ENCODE measurements around the gene CEP44. TPM values are rescaled to one million over a fixed set of nuclear protein-coding genes. Genes with fewer than 3 reads are reported as not detected.

The CEP44 gene
- total and polyA plus RNA-seq, 12 donors = 5.8 to 22.5 (median 15.8) TPM

DNA sequence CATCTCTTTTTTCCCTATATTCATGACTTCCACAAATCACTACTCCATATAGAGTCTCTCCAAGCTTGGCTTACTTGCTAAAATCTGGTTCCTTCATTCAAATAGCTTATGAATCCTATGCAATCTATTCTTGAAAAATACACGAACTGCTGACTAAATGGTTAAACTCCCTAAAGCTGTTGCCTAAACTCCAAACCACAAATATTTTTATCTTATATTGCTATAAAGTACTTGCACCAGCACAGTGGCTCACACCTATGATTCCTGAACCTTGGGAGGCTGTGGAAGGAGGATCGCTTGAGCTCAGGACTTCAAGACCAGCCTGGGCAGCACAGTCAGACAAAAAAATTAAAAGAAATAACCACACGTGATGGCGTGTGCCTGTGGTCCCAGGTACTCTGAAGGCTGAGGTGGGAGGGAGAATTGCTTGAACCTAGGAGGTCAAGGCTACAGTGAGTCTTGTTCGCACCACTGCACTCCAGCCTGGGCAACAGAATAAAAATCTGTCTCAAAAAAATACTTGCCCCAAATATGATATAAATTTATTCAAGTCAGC is 2.5 kb upstream of the CEP44 start:
- Histone ChIP-seq H3K36me3 (replicated peaks in 1 of 2) (no peaks in the 10 kb centered on the region), H3K9me3 (replicated peaks in 1 of 3) (no peaks in the 10 kb centered on the region), H3K27me3 (no peaks in the 10 kb centered on the region), H3K4me3 (no peak overlapping the region), H3K4me1 (replicated peaks in 1 of 2) (peaks cover 8 to 50% of the 10 kb centered on the region in 2 donors), H3K27ac (no peak overlapping the region)
- intact Hi-C loops (cut with DNase I) = no loop called here
- TF ChIP-seq, protein P1, sequence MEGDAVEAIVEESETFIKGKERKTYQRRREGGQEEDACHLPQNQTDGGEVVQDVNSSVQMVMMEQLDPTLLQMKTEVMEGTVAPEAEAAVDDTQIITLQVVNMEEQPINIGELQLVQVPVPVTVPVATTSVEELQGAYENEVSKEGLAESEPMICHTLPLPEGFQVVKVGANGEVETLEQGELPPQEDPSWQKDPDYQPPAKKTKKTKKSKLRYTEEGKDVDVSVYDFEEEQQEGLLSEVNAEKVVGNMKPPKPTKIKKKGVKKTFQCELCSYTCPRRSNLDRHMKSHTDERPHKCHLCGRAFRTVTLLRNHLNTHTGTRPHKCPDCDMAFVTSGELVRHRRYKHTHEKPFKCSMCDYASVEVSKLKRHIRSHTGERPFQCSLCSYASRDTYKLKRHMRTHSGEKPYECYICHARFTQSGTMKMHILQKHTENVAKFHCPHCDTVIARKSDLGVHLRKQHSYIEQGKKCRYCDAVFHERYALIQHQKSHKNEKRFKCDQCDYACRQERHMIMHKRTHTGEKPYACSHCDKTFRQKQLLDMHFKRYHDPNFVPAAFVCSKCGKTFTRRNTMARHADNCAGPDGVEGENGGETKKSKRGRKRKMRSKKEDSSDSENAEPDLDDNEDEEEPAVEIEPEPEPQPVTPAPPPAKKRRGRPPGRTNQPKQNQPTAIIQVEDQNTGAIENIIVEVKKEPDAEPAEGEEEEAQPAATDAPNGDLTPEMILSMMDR (IDR thresholded peaks at IDR 0.05) = no peak
- no peak for TF ChIP-seq POLR2A (IDR thresholded peaks at IDR 0.05)
- DNase-seq = no peak
- WGBS, 4 donors = 67 to 74% (median 69%) methylated on average over 5 of the region's 5 CpGs

DNA sequence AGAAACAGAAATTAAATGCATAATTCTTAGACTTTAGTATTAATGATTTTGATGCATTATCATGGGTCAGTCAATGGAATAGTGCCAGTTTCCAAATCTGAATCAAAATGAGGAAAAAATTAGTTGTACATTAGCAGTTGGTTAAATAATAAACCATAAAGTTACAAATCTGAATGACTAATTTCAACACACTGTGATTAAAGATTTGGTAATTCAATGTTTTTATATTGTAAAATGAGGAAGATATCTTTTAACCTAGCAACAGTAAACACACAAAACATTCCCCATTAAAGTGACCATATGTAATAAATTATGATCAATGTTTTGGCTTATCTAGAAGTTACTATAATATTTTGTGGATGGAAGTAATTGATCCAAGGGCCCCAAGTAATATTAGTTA is 1.8 kb upstream of the CEP44 start:
- TF ChIP-seq POLR2A (IDR thresholded peaks at IDR 0.05) = no peak
- TF ChIP-seq, protein P1 (IDR thresholded peaks at IDR 0.05) = no peak
- DNase-seq = no peak
- Histone ChIP-seq H3K27ac (no peak overlapping the region), H3K4me1 (replicated peaks in 1 of 2) (peaks cover 8 to 50% of the 10 kb centered on the region in 2 donors), H3K27me3 (no peaks in the 10 kb centered on the region), H3K4me3 (peak overlapping the region in 1 of 4 donors; percentile 79), H3K9me3 (replicated peaks in 1 of 3) (no peaks in the 10 kb centered on the region), H3K36me3 (replicated peaks in 1 of 2) (no peaks in the 10 kb centered on the region)
- intact Hi-C loops (cut with DNase I) = no loop called here

DNA sequence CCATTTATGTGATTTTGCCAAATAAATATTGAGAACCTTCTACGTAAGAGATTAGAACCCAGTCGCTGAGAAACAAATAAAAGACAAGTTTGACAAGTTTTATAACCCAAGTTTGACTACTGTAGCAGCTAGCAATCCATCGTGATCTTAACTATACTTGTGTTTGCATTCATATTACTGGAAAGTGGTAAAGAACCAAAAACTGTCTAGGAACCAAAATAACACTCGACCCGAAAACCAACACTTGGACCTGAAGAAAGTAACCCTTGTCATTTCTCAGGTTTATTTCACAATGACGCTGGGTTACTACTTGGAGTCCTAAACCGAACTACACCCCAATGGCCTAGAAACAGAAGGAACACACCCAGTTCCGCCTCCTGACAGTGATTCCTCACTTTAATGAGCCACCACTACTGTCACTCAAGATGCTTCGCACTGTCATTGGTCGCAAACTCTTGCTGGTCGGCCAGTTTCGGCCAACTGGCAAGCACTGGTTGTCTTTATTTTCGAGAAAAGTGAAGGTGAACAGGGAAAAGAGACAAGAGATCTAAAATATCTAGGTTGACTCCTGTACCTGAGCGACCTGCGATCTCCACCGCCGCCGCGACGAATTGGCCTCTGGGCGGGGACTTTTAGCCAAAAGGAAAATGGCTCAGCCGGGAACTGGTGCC is 740 bp upstream of the CEP44 start:
- Histone ChIP-seq H3K36me3 (replicated peaks in 1 of 2) (no peaks in the 10 kb centered on the region), H3K4me3 (peak overlapping the region; percentile 48 to 80 (median 76)), H3K27me3 (no peaks in the 10 kb centered on the region), H3K4me1 (replicated peaks in 1 of 2) (peaks cover 8 to 47% of the 10 kb centered on the region in 2 donors), H3K9me3 (replicated peaks in 1 of 3) (no peaks in the 10 kb centered on the region), H3K27ac (peak overlapping the region; percentile 92 to 98 (median 95))
- 0 to 2% (median 1%) methylated on average over 20 to 22 of the region's 22 CpGs for whole genome bisulfite sequencing, 4 donors
- TF ChIP-seq, protein P1 (IDR thresholded peaks at IDR 0.05) = no peak
- TF ChIP-seq POLR2A (IDR thresholded peaks at IDR 0.05) = peak in 1 of 2 donors; percentile 56
- intact Hi-C loops (cut with DNase I) = no loop called here
- peak; percentile 83 to 95 (median 90) for DNase-seq

DNA sequence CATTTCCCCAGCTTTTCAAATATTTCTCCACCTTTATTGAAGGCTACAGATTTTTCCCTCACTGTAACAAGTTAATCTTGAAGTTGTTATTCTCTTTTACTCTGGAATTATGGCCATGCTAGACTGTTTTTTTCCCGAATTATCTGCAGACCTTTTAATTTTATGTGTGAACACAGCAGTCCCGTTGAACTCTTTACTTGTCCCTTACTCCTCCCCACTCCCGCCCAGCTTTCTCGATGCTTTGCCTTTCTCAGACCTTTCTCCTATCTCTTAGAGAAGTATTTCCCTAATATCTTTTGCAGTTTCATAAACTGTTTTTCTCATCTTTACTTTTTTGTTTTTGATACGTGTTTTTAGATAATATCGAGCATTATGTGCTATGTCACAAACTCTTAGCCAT is 776 bp downstream of the CEP44 start:
- intact Hi-C loops (cut with DNase I) = no loop called here
- Histone ChIP-seq H3K4me1 (replicated peaks in 1 of 2) (peaks cover 8 to 39% of the 10 kb centered on the region in 2 donors), H3K27ac (peak overlapping the region in 4 of 5 donors; percentile 92 to 98 (median 96)), H3K27me3 (no peaks in the 10 kb centered on the region), H3K9me3 (replicated peaks in 1 of 3) (no peaks in the 10 kb centered on the region), H3K36me3 (replicated peaks in 1 of 2) (no peaks in the 10 kb centered on the region), H3K4me3 (peak overlapping the region in 3 of 4 donors; percentile 48 to 80 (median 79))
- 6 to 13% (median 10%) methylated on average over 6 of the region's 6 CpGs for WGBS, 4 donors
- TF ChIP-seq, protein P1 (IDR thresholded peaks at IDR 0.05) = no peak
- no peak for TF ChIP-seq POLR2A (IDR thresholded peaks at IDR 0.05)
- DNase-seq = no peak

Measured in adrenal gland (tissue), 12 donors.